C4-2B (cell line): ENCODE data around the gene NME7.

ENCODE experiments used
- CTCF ChIP-seq: fragments of 450-650 bp; conservative IDR thresholded peaks from 2 replicates; pipeline ENCODE4 v1.5.1; 2017; ENCODE audit warnings: mild to moderate bottlenecking
- ZFX ChIP-seq: fragments of 450-650 bp; IDR thresholded peaks from 2 replicates; pipeline ENCODE4 v1.6.1; 2017

DNA sequence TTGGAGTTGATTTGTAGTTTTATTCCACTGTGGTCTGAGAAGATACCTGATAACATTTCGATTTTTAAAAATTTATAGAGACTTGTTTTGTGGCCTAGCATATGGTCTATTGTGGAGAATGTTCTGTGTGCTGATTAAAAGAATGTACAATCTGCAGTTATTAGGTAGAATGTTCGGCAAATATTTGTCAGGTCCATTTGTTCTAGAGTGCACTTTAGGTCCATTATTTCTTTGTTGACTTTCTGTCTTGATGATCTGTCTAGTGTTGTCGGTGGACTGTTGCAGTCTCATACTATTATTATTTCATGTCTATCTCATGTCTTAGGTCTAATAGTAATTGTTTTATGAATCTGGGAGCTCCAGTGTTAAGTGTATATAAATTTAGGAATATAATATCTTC lies 116.8 kb downstream of the NME7 start:
- TF ChIP-seq CTCF (no peak), ZFX (no peak)
